Measurements from ENCODE around the gene RFNG.
A peak's percentile ranks its signal among the peaks of the same experiment; 100 is the strongest.

The RFNG gene

DNA sequence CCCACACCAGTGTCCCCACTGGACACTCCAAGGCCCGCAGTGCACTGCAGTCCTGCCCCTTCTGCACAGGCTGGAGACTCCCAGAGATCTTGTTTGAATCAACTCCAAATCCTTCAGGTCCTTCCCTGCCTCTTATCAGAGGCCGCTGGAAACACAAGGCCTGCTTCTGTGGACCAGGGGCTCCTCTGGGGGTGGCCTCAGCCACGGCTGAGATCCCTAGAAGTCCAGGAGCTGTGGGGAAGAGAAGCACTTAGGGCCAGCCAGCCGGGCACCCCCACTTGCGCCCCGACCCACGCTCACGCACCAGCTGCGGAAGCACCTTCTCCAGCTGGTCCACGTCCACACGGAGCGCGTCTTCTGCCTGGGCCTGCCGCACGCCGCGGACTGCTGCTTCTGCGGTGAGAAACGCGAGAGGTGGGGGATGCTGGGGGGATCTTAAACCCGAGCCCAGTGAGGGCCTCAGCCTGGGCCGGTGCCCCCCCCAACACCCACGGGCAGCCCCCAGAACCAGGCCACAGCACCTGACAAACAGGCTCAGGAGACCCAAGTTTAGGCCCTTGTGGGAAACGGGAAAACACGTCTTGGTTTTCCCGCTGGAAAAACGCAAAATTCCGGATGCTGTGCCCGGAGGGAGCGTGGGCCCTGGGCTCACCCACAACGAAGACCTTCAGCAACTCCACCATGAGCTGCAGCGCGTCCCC is 32.5 kb downstream of the RFNG start:
- H3K36me3 Mint-ChIP-seq (ENCODE audit: low read depth), result peaks cover 4% of the 10 kb centered on the region
- H3K4me1 Mint-ChIP-seq, result peaks cover 15% of the 10 kb centered on the region
- TF ChIP-seq, protein P1, sequence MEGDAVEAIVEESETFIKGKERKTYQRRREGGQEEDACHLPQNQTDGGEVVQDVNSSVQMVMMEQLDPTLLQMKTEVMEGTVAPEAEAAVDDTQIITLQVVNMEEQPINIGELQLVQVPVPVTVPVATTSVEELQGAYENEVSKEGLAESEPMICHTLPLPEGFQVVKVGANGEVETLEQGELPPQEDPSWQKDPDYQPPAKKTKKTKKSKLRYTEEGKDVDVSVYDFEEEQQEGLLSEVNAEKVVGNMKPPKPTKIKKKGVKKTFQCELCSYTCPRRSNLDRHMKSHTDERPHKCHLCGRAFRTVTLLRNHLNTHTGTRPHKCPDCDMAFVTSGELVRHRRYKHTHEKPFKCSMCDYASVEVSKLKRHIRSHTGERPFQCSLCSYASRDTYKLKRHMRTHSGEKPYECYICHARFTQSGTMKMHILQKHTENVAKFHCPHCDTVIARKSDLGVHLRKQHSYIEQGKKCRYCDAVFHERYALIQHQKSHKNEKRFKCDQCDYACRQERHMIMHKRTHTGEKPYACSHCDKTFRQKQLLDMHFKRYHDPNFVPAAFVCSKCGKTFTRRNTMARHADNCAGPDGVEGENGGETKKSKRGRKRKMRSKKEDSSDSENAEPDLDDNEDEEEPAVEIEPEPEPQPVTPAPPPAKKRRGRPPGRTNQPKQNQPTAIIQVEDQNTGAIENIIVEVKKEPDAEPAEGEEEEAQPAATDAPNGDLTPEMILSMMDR (IDR thresholded peaks at IDR 0.05; ENCODE audit: unreplicated experiment in 3 of 3), result no peak
- peak overlapping the region in 1 of 3 experiments; percentile 59 for H3K27ac Mint-ChIP-seq
- peak overlapping the region in 1 of 3 experiments; percentile 68 for H3K4me3 Mint-ChIP-seq
- H3K27me3 Mint-ChIP-seq (ENCODE audit: low read depth), result no peaks in the 10 kb centered on the region
- no peaks in the 10 kb centered on the region for H3K9me3 Mint-ChIP-seq

DNA sequence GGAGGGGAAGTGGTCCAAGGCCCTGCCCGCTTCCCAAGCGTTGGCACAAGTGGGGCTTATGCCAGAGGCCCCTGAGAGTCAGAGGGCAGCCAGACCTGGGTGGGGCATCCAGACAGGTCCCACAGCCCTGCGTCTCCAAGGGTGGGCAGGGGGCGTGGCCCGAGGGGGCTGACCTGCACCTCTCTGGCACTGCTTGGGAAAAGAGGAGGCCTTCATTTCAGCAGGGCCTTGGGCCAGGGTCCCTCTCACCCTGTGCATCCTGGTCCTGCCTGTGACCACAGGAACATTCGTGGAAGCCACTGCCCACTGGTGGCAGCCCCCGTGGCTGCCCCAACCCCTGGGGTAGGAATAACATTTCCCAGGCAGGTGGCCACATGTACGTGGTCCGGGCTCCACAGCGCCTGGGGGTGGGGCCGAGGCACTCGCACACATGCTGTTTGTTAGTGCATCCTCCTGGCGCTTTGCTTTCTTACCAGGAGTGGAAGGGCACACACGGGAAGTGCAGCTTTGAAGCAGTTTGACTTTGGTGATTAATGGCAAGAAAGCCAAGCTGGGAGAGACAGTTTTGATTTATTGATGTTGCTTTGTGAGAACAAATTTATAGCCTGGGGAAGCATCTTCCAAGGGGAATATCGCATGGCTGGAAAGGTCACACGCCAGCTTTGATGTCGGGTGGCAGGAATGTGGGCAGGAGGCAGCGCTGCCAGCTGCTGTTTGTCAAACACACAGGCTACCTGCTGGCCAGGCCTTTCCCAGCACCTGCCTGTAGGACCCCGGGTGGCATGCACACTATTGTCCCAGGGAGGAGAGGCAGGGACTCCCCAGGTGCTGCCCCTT is 33.2 kb downstream of the RFNG start:
- Mint-ChIP-seq H3K27me3 (ENCODE audit: low read depth) (no peaks in the 10 kb centered on the region), H3K4me3 (peak overlapping the region; percentile 6 to 68 (median 50)), H3K36me3 (ENCODE audit: low read depth) (peaks cover 4% of the 10 kb centered on the region), H3K27ac (peak overlapping the region in 1 of 3 experiments; percentile 59), H3K9me3 (no peaks in the 10 kb centered on the region), H3K4me1 (peaks cover 15% of the 10 kb centered on the region)
- TF ChIP-seq, protein P1 (IDR thresholded peaks at IDR 0.05; ENCODE audit: unreplicated experiment in 3 of 3), result no peak

DNA sequence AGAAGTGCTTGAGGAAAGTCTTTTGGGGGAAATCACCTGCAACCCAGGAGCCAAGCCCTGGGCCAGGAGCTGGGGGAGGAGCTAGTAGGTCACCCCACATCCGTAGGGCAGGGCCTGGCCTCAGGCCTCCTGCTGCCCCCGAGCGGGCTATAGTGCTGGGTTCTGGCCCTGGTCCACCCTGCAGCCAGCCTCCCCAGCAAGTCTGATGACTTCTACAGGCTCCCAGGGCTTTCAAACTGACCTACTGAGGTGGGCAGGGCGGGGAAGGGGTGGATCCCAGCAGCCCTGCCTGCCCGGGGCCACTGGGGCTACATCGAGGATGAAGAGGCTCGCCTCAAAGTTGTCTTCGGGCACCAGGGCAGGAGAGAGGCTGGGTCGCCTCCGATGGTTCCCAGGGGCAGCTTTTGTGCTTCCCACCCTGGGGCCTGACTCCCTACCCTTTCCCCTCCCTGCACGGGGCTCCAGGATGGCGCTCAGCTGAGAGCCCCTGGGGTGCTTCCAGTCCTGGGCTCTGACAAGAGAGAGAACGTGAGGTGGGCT is 33.9 kb downstream of the RFNG start:
- Mint-ChIP-seq H3K4me1 (peaks cover 15% of the 10 kb centered on the region), H3K27ac (no peak overlapping the region), H3K36me3 (ENCODE audit: low read depth) (peaks cover 4% of the 10 kb centered on the region), H3K27me3 (ENCODE audit: low read depth) (no peaks in the 10 kb centered on the region), H3K4me3 (no peak overlapping the region), H3K9me3 (no peaks in the 10 kb centered on the region)
- TF ChIP-seq, protein P1 (IDR thresholded peaks at IDR 0.05; ENCODE audit: unreplicated experiment in 3 of 3), result no peak

DNA sequence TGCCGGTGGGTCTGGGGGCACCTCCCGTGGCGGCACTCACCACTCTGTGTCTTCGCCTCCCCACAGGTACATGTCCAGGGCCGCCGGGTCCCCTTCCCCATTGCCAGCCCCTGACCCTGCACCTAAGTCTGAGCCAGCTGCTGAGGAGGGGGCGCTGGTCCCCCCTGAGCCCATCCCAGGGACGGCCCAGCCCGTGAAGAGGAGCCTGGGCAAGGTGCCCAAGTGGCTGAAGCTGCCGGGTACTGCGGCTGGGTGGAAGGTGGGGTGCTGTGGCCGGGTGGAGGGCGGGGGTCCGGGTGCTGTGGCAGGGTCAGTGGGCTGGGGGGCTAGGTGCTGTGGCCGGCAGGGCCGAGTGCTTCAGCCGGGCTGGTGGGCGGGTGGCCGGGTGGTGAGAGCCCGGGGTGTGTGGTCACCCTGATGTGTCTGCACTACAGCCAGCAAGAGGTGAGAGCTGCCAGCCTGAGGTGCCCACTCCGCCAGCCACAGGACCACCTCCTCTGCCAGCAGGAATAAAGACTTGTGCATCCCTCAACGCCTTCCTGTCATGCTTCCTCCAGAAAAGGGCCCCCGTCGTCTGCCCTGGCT is 34.6 kb downstream of the RFNG start:
- TF ChIP-seq, protein P1 (IDR thresholded peaks at IDR 0.05; ENCODE audit: unreplicated experiment in 3 of 3), result no peak
- peaks cover 4% of the 10 kb centered on the region for H3K36me3 Mint-ChIP-seq (ENCODE audit: low read depth)
- peaks cover 14% of the 10 kb centered on the region for H3K4me1 Mint-ChIP-seq
- no peaks in the 10 kb centered on the region for H3K9me3 Mint-ChIP-seq
- H3K27me3 Mint-ChIP-seq (ENCODE audit: low read depth), result no peaks in the 10 kb centered on the region
- no peak overlapping the region for H3K4me3 Mint-ChIP-seq
- no peak overlapping the region for H3K27ac Mint-ChIP-seq

DNA sequence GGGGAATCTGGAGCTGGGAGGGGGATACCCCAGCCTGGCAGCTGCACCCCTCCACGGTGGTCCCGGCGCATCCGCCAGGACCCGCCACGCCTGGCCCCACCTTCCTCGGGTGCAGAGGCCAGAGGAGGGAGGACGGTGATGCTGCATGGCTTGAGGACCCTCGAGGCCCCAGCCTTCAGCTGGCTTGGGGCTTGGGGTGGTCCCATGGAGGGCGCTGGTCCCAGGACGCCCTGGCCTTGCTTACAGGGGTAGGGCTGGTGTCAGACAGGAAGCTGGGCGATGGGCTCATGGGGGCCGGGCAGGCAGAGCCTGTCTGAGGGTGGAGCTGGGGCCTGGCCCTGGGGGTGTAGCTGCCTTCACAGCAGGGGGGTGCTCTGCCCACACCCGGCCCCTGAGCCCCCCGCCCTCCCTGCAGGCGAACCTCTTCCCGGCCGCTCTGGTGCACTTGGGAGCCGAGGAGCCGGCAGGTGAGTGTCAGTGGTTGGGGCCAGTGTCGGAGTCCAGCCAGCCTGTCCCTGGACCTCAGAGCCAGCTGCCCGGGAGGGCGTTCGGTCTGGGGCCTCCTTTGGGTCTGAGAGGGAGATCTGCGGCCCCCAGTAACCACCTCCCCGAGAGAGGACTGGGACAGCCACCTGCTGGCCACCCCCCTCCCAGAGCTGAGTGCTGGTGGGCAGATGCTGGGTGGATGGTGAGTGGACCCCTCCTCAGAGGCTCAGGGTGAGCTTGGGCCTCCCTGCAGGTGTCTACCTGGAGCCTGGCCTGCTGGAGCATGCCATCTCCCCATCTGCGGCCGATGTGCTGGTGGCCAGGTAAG is 35.3 kb downstream of the RFNG start:
- no peak overlapping the region for H3K27ac Mint-ChIP-seq
- H3K4me1 Mint-ChIP-seq, result peaks cover 8% of the 10 kb centered on the region
- H3K27me3 Mint-ChIP-seq (ENCODE audit: low read depth), result no peaks in the 10 kb centered on the region
- peaks cover 4% of the 10 kb centered on the region for H3K36me3 Mint-ChIP-seq (ENCODE audit: low read depth)
- H3K9me3 Mint-ChIP-seq, result no peaks in the 10 kb centered on the region
- H3K4me3 Mint-ChIP-seq, result no peak overlapping the region
- TF ChIP-seq, protein P1 (IDR thresholded peaks at IDR 0.05; ENCODE audit: unreplicated experiment in 3 of 3), result no peak

Data from nephron (organoid).